HG03103 (cell line): ENCODE measurements around the gene C2orf15.
"Not testable (repeated sequence)": the region's sequence is repeated elsewhere in the genome, so short reads cannot be mapped to it uniquely, and the experiment has no call there.

Experiments used
- ATAC-seq: cut with Tn5 transposase; IDR thresholded peaks from one replicate; pipeline ENCODE4 v1.9.1; 2021; ENCODE audit warnings: low read depth; ENCODE audit not compliant: unreplicated experiment

C2orf15 gene

DNA sequence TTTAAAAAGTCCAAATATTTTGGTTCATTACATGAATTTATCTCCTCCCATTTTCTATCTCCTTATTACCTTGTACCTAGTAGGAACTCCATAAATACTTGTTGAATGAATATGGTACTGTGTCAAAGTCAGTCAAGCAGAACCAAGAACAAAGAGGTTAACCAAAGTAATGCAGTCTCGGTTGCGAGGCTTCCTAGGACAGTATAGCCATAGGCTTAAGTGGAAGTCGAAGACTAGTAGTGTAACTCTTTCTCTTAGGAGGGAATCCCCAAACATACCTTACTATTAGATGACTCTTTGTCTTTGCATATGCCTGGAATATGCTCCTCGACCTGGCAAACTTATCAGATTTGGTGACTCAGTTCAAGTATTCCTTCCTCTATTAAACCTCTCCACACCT, 18.1 kb downstream of the C2orf15 start:
- no peak for ATAC-seq

DNA sequence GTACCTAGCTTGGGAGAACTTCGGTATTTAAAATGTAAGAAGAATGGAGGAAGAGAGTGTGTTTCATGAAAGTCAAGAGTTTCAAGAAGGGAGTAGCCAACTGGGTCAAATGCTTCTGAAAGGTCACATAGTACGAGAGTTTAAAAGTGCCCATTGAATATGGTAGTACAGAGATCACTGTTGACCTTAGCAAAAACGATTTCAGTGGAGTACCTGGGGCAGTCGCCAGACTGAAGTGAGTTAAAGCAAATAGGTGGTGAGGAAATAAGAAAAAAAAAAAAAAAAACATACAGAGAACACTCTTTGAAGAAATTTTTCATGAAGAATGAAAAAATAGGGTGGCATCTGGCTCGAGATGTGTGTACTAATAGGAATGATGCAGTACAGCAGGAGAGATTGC, 24.7 kb downstream of the C2orf15 start:
- no peak for ATAC-seq

DNA sequence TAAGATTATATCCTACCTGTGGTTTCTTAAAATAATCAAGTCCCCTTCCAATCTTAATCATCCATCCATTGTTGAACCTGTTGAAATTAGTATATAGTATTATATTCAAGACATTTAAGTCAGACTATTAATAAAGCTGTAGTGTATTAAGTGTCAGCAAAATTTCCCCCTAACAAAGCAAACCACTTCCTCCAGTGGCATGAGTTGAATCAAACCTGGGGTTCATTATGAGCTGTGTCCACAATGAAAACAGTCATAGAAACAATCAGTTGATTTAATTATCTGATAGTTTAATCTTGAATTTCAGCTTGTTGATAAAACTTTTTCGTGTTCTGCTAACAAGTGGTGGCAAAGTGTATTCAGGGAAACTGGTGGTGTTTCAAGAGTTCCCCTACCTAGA, 28.0 kb downstream of the C2orf15 start:
- ATAC-seq, result no peak

DNA sequence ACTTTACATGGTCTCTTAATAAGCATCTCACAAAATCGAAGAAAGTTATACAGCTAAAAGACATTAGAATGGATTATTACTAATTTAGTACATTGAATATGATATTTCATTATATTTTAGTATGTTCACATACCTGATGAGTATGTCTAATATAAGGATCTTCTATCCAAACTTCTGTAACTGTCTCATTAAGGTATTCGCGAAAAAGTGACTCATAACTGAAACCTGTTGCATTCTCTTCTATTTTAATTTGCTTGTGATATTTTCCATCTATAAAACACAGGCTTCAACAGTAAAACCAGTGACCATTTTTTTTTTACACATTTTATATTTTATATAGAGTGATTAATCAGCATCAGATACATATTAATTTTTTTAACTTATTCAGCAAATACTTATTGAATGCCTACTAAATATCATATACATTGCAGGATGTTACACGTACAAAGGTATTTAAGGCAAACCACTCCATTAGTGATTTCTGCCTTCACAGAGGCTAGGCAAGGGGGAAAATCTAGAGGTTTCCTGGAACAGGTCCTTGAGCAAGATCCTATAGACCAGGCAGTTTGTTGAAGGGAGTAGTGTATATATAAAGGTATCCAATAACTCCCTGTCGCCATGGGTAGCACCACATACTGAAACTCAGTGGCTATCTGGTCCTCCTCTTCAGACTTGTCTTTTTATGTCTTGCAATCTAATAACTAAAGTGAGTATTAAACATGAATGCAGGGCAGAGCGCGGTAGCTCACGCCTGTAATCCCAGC, 30.1 kb downstream of the C2orf15 start:
- no peak for ATAC-seq

DNA sequence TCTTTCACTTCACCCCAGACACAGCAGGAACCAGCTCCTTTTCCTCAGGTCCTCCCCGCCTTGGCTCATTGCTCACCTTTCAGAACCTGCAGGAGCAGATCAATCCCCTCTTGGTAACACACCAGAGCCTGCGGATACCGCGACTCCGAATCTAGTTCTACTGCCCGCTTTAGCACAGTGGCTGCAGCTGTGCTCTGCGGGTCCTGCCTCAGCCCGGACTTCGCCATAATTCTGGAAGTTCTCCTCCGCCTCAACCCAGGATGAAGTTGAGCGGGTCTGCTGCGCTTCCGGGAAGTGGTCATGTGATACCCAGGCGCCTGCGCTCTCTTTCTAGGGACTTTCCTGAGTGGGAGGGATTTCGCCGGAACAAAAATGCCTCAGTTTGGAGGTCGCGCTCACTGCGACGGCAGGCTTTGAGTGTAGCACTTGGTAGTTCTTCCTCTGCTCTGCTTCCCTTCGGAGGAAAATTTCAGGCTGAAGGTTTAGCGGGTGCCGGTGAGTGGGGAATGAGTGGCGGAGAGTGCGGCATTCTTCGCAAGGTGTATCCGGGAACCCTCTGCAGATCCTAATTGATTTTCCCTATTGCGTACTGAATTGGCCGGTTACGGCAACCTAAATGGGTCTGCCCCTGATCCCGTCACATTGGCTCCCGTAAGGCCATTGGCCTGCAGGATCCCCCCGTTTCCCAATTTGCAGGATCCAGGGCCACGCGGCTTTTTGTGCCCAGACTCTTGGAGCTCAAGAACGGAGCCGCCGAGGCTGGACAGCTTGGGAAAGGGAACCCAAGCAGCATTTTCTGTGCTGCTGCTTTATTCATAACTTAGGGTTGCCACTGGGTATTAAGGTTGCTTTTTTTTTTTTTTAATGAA, 39.5 kb downstream of the C2orf15 start, which contains the start of the genes MITD1 and MRPL30:
MITD1 (minus strand) TSS at position 304 of the 869 bp plus-strand sequence; CDS start at position 227, 77 bp downstream.
MRPL30 (plus strand) TSS at position 430 of the 869 bp plus-strand sequence. CDS start 5,020 bp downstream, outside the sequence.
- ATAC-seq, result peak; percentile 66

DNA sequence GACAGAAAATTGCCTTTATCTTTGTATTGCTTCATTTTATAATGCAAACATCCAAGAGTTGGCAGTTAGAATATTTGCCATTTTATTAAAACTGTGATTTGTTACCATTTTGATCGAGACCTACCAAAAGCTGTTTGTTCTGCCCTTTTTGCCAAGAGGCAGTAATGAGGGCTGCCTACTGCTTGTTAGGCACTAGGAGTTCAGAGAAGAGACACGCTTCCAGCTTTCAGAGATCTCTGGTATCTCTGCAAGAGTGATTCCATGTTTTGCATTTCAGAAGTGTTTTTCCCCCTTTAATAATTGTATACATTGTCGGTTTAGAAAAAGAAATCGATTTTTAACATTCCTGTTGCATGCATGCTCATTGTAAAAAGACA, 40.1 kb downstream of the C2orf15 start:
- no peak for ATAC-seq

DNA sequence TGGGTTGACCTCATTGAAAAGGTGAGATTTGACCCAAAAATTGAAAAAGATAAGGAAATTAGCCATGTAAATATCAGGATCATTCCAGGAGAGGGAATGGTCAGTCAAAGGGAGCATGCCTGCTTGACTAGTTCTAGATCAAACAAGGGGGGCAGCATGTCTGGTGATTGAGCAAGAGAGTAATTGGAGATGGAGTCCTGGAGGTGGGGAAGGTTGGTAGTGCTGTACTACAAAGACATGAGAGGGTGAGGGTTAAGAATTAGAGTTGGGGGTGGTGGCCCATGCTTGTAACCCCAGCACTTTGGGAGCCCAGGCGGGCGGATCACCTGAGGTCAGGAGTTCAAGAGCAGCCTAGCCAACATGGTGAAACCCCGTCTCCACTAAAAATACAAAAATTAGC, 41.5 kb downstream of the C2orf15 start:
- no peak for ATAC-seq

DNA sequence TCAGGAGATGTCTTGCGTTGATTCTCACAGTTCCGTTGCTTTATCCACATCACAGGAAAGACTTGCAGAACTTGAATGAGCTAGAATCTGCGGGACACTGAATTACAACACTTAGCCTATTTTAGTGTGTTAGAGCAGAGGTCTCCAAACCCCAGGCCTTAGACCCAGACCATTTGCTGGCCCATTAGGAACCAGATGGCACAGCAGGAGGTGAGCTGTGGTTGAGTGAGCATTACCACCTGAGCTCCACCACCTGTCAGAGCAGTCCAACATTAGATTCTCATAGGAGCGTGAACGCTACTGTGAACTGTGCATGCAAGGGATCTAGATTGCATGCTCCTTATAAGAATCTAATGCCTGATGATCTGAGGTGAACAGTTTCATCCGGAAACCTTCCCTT, 43.3 kb downstream of the C2orf15 start:
- ATAC-seq, result no peak

DNA sequence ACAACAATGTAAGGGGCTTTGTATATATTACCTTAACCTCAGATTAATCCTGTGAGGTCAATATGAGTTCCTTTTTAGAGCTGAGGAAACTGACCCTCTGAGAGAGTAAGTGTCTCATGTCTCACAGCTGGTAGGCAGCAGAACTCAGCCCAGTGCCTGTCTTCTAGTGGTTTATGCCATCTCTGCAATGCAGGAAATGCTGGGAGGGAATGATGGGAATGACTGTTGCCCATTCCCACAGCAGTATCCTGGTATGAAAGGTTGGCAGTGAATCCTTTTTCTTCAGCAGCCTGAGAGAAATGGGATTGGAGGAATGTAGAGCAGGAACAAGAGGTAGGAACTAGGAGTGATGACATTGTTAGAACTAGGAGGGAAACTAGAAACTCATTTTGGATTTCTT, 45.5 kb downstream of the C2orf15 start:
- no peak for ATAC-seq

DNA sequence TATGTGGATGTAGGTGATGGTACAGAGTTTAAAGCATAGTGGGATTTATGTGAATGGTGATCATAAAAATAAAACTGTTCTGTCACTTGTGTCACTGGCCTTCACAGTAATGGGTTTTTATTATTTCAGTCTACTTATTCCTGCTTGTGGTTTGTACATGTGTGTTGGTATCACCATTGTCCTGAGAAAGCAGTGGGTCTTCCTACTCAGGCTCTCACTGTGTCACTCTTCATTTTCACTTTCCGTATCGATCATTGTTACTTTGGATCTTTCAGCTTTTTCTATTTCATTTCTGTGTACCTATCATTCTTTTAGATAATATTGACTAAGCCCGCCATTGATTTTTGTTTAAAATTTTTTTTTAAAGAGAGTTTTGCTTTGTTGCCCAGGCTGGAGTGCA, 46.9 kb downstream of the C2orf15 start:
- ATAC-seq, result no peak

DNA sequence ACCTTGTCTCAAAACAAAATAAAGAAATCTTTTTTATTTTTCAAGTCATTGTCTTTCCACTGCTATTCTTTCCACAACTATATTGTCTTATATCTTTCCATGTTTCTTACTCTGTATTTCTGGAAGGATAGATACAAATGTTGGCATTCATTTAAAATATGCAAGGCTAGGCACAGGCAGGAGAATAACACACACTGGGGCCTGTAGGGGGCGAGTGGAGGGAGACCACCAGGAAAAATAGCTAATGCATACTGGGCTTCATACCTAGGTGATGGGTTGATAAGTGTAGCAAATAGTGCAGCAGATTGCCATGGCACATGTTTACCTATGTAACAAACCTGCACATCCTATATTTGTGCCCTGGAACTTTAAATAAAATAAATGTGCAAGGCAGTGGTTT, 49.0 kb downstream of the C2orf15 start:
- ATAC-seq, result no peak

DNA sequence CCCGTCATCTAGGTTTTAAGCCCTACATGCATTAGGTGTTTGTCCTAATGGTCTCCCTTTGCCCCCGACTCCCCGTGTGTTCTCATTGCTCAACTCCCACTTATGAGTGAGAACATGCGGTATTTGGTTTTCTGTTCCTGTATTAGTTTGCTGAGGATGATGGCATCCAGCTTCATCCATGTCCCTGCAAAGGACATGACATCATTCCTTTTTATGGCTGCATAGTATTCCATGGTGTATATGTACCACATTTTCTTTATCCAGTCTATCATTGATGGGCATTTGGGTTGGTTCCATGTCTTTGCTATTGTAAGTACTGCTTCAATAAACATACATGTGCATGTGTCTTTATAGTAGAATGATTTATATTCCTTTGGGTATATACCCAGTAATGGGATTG, 50.9 kb downstream of the C2orf15 start:
- not testable (repeated sequence) for ATAC-seq

DNA sequence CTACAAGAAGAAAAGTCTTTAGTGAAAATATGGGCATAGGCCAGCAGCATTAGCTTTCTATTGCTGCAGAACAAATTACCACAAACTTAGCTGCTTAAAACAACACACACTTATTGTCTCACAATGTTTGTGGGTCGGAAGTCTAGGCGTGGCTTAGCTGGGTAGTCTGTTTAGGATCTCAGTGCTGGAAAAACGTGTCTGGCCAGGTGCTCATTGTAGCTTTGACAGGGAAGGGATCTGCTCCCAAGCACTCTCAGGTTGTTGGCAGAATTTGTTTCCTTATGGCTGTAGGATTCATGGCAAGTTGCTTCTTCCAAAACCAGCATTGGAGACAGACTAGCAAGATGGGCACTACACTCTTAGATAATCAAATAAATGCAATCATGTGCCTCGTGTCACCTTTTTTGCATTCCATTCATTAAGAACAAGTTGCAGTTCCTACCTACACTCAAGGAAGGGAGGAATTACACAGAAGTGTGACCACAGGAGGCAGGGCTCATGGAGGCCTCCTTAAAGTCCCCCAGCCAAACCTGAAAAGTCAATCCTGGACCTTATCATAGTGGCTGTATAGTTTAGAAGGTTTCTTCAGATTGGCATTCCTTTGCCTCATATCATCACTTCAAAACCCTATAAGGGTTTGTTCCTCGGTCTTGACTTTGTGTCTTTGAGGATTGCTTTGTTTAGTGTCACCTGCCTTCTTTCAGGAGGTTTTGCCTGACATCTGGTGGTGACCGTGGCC, 56.8 kb downstream of the C2orf15 start:
- no peak for ATAC-seq

DNA sequence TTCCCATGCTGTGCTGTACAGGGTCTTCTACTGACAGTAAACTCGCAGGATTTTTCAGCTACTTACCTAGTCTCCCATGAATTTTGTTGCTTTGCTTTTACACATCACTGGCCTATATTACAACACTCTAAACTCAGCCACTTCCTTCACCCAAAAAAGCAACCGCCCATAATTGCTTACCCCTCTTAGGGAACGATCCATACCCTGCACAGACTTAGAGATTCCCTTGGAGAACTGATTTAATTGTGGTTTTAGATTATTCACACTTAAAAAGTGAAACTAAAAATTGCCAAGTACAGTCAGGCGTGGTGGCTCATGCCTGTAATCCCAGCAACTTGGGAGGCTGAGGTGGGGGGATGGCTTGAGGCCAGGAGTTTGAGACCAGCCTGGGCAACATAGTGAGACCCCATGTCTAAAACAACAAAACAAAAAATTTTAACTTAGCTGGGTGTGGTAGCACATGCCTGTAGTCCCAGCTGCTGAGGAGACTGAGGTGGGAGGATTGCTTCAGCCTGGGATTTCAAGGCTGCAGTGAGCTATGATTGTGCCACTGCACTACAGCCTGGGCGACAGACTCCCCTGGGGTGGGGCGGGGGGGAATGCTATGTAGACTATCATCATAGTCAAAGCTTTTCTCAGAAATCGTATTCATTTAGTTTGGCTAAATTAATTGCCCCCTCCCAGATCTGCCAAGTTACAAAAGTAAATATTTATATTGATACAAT, 58.7 kb downstream of the C2orf15 start:
- ATAC-seq, result no peak
